Bronchial epithelial cell (primary cell): ENCODE data around the gene FAM124A. TPM values are rescaled to one million over a fixed set of nuclear protein-coding genes. Genes with fewer than 3 reads are reported as not detected.

Experiments used
- DNase-seq: peaks from one replicate; pipeline ENCODE4 v3.0.0-alpha.2; 2010; ENCODE audit warnings: low read depth
- FAIRE-seq: peaks from 2 replicates; lab custom pipeline; 2011; peaks lifted over from hg19 to GRCh38; lab: Jason Lieb, UNC
- H3K27me3 ChIP-seq: 2 replicates; pipeline ENCODE4 v1.5.1; 2011; ENCODE audit warnings: low read length; ENCODE audit not compliant: control insufficient read depth, insufficient read depth
- H3K36me3 ChIP-seq: 2 replicates; pipeline ENCODE4 v1.5.1; 2011; ENCODE audit warnings: low read length; ENCODE audit not compliant: control insufficient read depth, insufficient read depth
- H3K4me3 ChIP-seq: 2 replicates; pipeline ENCODE4 v1.5.1; 2011; ENCODE audit warnings: mild to moderate bottlenecking, low read depth, low read length, control low read depth
- CTCF ChIP-seq: IDR thresholded peaks from 2 replicates; pipeline ENCODE4 v1.5.1; 2011; ENCODE audit warnings: mild to moderate bottlenecking, moderate library complexity, low read length, control low read depth, inconsistent platforms; ENCODE audit not compliant: insufficient read depth, severe bottlenecking
- total RNA-seq: library from RNA; depleted of rRNA; stranded (reverse); fragments of >200 nt; gene quantifications from 2 replicates; pipeline ENCODE4 v1.2.1, GENCODE V29; 2014

Gene FAM124A, protein sequence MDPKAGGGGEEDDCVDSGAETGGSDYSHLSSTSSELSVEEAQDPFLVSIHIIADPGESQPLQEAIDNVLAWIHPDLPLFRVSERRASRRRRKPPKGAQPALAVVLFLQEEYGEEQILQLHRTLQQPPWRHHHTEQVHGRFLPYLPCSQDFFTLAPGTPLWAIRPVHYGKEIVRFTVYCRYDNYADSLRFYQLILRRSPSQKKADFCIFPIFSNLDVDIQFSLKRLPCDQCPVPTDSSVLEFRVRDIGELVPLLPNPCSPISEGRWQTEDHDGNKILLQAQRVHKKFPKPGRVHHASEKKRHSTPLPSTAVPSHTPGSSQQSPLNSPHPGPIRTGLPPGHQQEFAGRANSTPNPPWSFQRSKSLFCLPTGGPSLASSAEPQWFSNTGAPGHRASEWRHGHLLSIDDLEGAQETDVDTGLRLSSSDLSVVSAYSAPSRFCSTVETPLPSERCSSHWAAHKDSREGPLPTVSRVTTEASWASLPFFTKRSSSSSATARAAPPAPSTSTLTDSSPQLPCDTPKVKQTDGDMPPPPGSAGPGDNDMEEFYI
- total RNA-seq = not detected in 2 replicates

GRCh38 chr13:51222037-51222685 is at the start of gene FAM124A:
TSS of gene FAM124A (plus strand) at chr13:51222398. CDS start at chr13:51222502, 104 bp downstream.
- H3K36me3 ChIP-seq = no peaks in the 10 kb centered on the region
- peak within 1 kb of the TSS; percentile 51 for H3K4me3 ChIP-seq
- no peak for DNase-seq
- no peak for FAIRE-seq
- TF ChIP-seq CTCF = no peak
- peaks cover 27% of the 10 kb centered on the region for H3K27me3 ChIP-seq

GRCh38 chr13:51175021-51175420 is 47.2 kb upstream of the FAM124A start:
- TF ChIP-seq CTCF = no peak
- Histone ChIP-seq H3K27me3 (no peaks in the 10 kb centered on the region), H3K36me3 (no peaks in the 10 kb centered on the region), H3K4me3 (no peak overlapping the region)
- FAIRE-seq (no peak), DNase-seq (no peak)

GRCh38 chr13:51175639-51176038 is 46.6 kb upstream of the FAM124A start:
- DNase-seq (no peak), FAIRE-seq (no peak)
- no peaks in the 10 kb centered on the region for H3K27me3 ChIP-seq
- H3K36me3 ChIP-seq = no peaks in the 10 kb centered on the region
- TF ChIP-seq CTCF = no peak
- H3K4me3 ChIP-seq = no peak overlapping the region

- H3K36me3 ChIP-seq = no peaks in the 10 kb centered on the region
- DNase-seq (no peak), FAIRE-seq (no peak)
- no peak for TF ChIP-seq CTCF
- H3K27me3 ChIP-seq = peaks cover 1% of the 10 kb centered on the region
- no peak overlapping the region for H3K4me3 ChIP-seq
Measured at GRCh38 chr13:51177188-51177587, 45.0 kb upstream of the FAM124A start.

DNA sequence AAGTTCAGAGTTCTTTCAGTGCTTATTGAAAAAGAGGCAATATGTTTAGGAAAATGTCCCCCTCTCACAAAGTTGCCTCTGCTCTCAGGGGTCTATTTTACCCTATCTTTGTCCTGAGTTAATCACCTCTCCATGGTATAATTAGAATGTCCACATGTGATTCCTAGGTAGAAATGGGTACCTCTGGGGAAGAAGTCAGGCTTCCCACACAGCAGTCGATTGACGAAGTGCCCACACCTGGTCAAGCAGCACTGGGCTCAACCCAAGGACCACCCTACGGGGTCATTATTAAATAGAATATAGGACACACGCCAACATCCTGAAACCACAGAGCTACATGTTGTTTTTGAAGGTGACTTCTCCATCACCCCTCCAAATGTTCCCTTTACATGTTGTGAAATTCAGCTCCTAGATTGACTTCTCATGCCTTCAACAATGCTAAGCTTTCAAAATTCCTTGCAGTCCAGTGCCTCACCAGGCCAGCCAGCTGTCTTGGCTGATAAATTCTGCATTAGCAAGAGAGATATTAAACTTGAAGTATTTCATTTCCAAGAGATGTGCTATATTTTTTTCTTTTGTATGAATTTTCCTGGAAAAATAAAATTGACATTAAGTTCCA is 43.6 kb upstream of the FAM124A start:
- no peak for TF ChIP-seq CTCF
- FAIRE-seq = no peak
- no peak overlapping the region for H3K4me3 ChIP-seq
- H3K27me3 ChIP-seq = peaks cover 1% of the 10 kb centered on the region
- H3K36me3 ChIP-seq = no peaks in the 10 kb centered on the region
- DNase-seq = no peak
